ENCODE results near the gene CNOT11. TPM values are rescaled to one million over a fixed set of nuclear protein-coding genes. Genes with fewer than 3 reads are reported as not detected.

CNOT11 gene
- total RNA-seq, 2 experiments from 2014 or later, result 56.7 to 59.7 TPM

DNA sequence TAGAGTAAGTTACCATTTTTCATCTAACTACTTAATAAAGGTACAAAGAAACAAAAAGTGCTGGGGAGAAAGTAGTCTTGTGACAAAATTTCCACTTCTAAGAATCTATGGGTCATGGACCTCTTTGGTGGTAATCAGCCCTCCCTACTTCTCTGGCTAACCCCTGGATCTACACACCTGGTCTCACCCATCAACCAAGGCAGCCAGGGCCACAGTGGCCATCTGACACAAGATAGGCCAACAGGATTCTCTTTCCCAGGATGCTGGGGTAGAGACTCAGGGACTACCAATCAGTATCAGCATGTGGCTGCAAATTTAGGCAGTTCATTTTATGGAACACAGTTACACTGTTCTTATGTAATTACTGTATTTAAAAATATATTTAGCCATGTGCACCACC is 38.0 kb downstream of the CNOT11 start:
- H3K9me3 Mint-ChIP-seq, result no peaks in the 10 kb centered on the region

GRCh38 chr2:101291973-101292372 is 39.3 kb downstream of the CNOT11 start:
- TF ChIP-seq, protein P1, sequence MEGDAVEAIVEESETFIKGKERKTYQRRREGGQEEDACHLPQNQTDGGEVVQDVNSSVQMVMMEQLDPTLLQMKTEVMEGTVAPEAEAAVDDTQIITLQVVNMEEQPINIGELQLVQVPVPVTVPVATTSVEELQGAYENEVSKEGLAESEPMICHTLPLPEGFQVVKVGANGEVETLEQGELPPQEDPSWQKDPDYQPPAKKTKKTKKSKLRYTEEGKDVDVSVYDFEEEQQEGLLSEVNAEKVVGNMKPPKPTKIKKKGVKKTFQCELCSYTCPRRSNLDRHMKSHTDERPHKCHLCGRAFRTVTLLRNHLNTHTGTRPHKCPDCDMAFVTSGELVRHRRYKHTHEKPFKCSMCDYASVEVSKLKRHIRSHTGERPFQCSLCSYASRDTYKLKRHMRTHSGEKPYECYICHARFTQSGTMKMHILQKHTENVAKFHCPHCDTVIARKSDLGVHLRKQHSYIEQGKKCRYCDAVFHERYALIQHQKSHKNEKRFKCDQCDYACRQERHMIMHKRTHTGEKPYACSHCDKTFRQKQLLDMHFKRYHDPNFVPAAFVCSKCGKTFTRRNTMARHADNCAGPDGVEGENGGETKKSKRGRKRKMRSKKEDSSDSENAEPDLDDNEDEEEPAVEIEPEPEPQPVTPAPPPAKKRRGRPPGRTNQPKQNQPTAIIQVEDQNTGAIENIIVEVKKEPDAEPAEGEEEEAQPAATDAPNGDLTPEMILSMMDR (IDR thresholded peaks at IDR 0.05), result no peak
- ATAC-seq, result no peak
- no peaks in the 10 kb centered on the region for H3K27me3 Mint-ChIP-seq
- ChIA-PET POLR2A (no interaction called here), CTCF (no interaction called here)
- peaks cover 30% of the 10 kb centered on the region for H3K36me3 Mint-ChIP-seq (ENCODE audit: low read depth)
- no peaks in the 10 kb centered on the region for H3K9me3 Mint-ChIP-seq
- no peak for DNase-seq
- no peak overlapping the region for H3K27ac Mint-ChIP-seq
- no peak overlapping the region for H3K4me3 Mint-ChIP-seq
- intact Hi-C loops (cut with micrococcal nuclease), result no loop called here
- peaks cover 17% of the 10 kb centered on the region for H3K4me1 Mint-ChIP-seq (ENCODE audit: low read depth)

More for the DNA sequence above, 38.0 kb downstream of the CNOT11 start:
- ChIA-PET POLR2A (no interaction called here), CTCF (no interaction called here)
- H3K27me3 Mint-ChIP-seq, result no peaks in the 10 kb centered on the region
- no peak for ATAC-seq
- peaks cover 35% of the 10 kb centered on the region for H3K36me3 Mint-ChIP-seq (ENCODE audit: low read depth)
- DNase-seq, result no peak
- H3K4me3 Mint-ChIP-seq, result no peak overlapping the region
- intact Hi-C loops (cut with micrococcal nuclease), result no loop called here
- H3K27ac Mint-ChIP-seq, result no peak overlapping the region
- peaks cover 8% of the 10 kb centered on the region for H3K4me1 Mint-ChIP-seq (ENCODE audit: low read depth)
- TF ChIP-seq, protein P1 (IDR thresholded peaks at IDR 0.05), result no peak

DNA sequence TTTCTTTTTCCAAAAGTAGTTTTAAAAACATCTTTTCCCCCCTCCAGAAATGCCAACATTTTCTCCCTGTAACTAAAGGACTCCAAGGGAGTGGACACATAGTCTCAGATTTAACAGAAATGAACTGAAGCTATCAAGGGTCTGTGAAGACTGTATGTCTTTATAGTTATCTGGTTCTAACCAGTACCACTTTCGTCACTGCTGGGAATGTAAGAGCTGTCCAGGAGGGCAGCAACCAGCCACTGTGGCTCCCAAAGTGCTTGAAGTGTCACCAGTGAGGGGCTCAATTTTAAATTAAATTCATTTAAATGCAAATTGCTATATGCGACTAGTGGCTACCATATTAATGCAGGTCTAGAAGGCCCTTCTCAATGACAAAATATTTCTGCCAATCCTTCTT is 40.9 kb downstream of the CNOT11 start:
- POLR2A ChIA-PET, result interaction anchor here (0.8 kb wide), 2 partner anchors 14 to 40 kb away, joined by 4 read pairs; no protein-coding TSS in a partner anchor
- no peak for ATAC-seq
- no peaks in the 10 kb centered on the region for H3K27me3 Mint-ChIP-seq
- intact Hi-C loops (cut with micrococcal nuclease), result no loop called here
- peaks cover 28% of the 10 kb centered on the region for H3K4me1 Mint-ChIP-seq (ENCODE audit: low read depth)
- H3K36me3 Mint-ChIP-seq (ENCODE audit: low read depth), result peaks cover 27% of the 10 kb centered on the region
- TF ChIP-seq, protein P1 (IDR thresholded peaks at IDR 0.05), result no peak
- no peak for DNase-seq
- CTCF ChIA-PET, result no interaction called here
- H3K9me3 Mint-ChIP-seq, result no peaks in the 10 kb centered on the region
- H3K4me3 Mint-ChIP-seq, result no peak overlapping the region
- no peak overlapping the region for H3K27ac Mint-ChIP-seq

DNA sequence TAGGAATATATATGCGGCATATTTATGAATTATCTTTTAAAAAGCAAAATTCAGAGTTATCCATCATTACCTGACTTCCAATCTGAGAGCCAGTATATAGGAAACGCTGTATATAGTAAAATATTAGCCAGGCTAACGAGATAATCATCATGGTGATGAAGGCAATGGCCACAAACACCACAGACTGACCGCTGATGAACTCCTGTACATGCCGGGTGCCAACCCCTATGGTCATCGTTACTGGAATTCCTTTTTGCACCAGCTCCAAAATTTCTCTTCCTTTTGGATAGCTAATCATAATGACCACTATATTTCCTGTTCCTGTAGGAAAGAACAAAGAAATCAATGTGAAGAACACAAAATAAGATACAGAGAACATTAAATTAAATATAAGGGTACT is 42.2 kb downstream of the CNOT11 start:
- ChIA-PET POLR2A (no interaction called here), CTCF (no interaction called here)
- intact Hi-C loops (cut with micrococcal nuclease), result no loop called here
- ATAC-seq (no peak), DNase-seq (no peak)
- no peak overlapping the region for H3K4me3 Mint-ChIP-seq
- no peaks in the 10 kb centered on the region for H3K9me3 Mint-ChIP-seq
- H3K4me1 Mint-ChIP-seq (ENCODE audit: low read depth), result peaks cover 39% of the 10 kb centered on the region
- TF ChIP-seq, protein P1 (IDR thresholded peaks at IDR 0.05), result no peak
- H3K36me3 Mint-ChIP-seq (ENCODE audit: low read depth), result peaks cover 30% of the 10 kb centered on the region
- H3K27me3 Mint-ChIP-seq, result no peaks in the 10 kb centered on the region
- no peak overlapping the region for H3K27ac Mint-ChIP-seq

- TF ChIP-seq, protein P1 (IDR thresholded peaks at IDR 0.05), result no peak
- Mint-ChIP-seq H3K27me3 (no peaks in the 10 kb centered on the region), H3K27ac (peak overlapping the region; percentile 53), H3K4me1 (ENCODE audit: low read depth) (peaks cover 47% of the 10 kb centered on the region), H3K9me3 (no peaks in the 10 kb centered on the region), H3K4me3 (no peak overlapping the region), H3K36me3 (ENCODE audit: low read depth) (peaks cover 29% of the 10 kb centered on the region)
- CTCF ChIA-PET, result interaction anchor here (1.0 to 1.3 kb wide), 2 partner anchors 9 to 46 kb away, joined by 3 to 7 read pairs; no protein-coding TSS in a partner anchor
- DNase-seq (no peak), ATAC-seq (no peak)
- intact Hi-C loops (cut with micrococcal nuclease), result no loop called here
- POLR2A ChIA-PET, result interaction anchor here (0.7 kb wide), 1 partner anchor 396 kb away, joined by 3 read pairs; no protein-coding TSS in a partner anchor
Observed at GRCh38 chr2:101295895-101296294, 43.2 kb downstream of the CNOT11 start.
